ENCODE data around the gene CD300LB. TPM values are rescaled to one million over a fixed set of nuclear protein-coding genes. Genes with fewer than 3 reads are reported as not detected.

Gene CD300LB
- total RNA-seq, 1 donor from 2014 or later = not detected

GRCh38 chr17:74544991-74545842 lies 13.9 kb upstream of the CD300LB start:
- Mint-ChIP-seq H3K9me3 (no peaks in the 10 kb centered on the region), H3K4me3 (no peak overlapping the region), H3K27me3 (ENCODE audit: insufficient read depth) (no peaks in the 10 kb centered on the region), H3K36me3 (ENCODE audit: low read depth) (no peaks in the 10 kb centered on the region), H3K4me1 (ENCODE audit: low read depth) (peaks cover 20% of the 10 kb centered on the region), H3K27ac (no peak overlapping the region)
- intact Hi-C loops (cut with micrococcal nuclease) = no loop called here
- DNase-seq (ENCODE audit: low spot score) = no peak

- intact Hi-C loops (cut with micrococcal nuclease) = no loop called here
- Mint-ChIP-seq H3K36me3 (ENCODE audit: low read depth) (no peaks in the 10 kb centered on the region), H3K4me1 (ENCODE audit: low read depth) (peaks cover 20% of the 10 kb centered on the region), H3K27me3 (ENCODE audit: insufficient read depth) (peaks cover 5% of the 10 kb centered on the region), H3K9me3 (no peaks in the 10 kb centered on the region), H3K27ac (no peak overlapping the region), H3K4me3 (no peak overlapping the region)
- no peak for DNase-seq (ENCODE audit: low spot score)
Measured at GRCh38 chr17:74543891-74544760, 12.9 kb upstream of the CD300LB start.

DNA sequence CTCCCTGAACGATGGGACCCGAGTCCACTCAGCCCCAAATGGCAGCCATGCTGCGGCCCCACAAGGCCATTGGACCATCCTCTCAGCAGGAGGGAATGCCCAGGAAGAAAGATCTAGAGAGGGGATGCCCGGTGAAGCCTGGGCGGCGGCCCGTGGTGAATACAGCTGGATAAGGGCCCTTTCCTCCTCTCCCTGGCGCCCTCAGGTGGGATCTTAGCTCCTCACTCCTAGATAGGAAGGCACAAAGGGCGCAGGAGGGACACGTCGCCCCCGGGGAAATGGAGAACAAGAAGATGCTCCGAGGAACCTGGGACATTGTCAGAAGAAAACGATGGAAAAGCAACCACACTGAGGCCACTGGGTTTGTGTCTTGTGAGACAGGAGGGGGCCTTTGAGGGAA lies 12.1 kb upstream of the CD300LB start:
- H3K4me1 Mint-ChIP-seq (ENCODE audit: low read depth) = peaks cover 16% of the 10 kb centered on the region
- H3K27me3 Mint-ChIP-seq (ENCODE audit: insufficient read depth) = peaks cover 6% of the 10 kb centered on the region
- H3K9me3 Mint-ChIP-seq = no peaks in the 10 kb centered on the region
- intact Hi-C loops (cut with micrococcal nuclease) = no loop called here
- no peak for DNase-seq (ENCODE audit: low spot score)
- no peak overlapping the region for H3K4me3 Mint-ChIP-seq
- no peak overlapping the region for H3K27ac Mint-ChIP-seq
- no peaks in the 10 kb centered on the region for H3K36me3 Mint-ChIP-seq (ENCODE audit: low read depth)

DNA sequence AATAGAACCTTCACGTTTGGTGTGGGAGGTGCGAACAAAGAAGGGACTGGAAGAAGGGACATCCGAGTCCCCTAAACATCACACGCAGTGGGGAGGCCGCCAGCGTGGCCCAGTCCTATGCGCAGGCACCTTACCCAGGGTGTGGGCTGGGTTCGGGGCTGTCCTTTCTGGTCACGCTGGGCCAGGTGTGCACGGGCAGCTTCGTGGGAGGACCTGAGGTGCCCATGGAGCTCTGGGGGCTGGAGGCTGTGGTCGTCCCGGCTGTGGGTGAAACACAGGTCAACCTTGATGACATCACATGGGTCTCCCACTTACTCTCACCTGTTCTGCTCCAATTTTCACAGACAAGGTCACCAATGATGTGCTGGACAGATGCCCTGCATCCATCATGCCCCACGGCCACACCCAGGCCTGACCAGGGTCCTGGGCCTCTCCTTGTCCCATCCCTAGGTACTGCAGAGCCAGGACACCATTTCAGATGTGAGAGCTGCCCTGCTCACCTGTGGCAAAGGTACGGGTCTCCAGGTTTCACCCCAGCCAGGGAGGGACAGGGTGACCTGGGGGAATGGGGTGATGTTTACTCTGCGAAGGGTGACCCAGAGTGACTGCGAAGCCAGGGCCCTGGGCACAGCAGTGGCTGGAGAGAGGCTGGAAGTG lies 11.6 kb upstream of the CD300LB start:
- Mint-ChIP-seq H3K27me3 (ENCODE audit: insufficient read depth) (peaks cover 10% of the 10 kb centered on the region), H3K9me3 (no peaks in the 10 kb centered on the region), H3K27ac (no peak overlapping the region), H3K36me3 (ENCODE audit: low read depth) (no peaks in the 10 kb centered on the region), H3K4me3 (no peak overlapping the region), H3K4me1 (ENCODE audit: low read depth) (peaks cover 11% of the 10 kb centered on the region)
- DNase-seq (ENCODE audit: low spot score) = no peak
- intact Hi-C loops (cut with micrococcal nuclease) = no loop called here

- H3K27me3 Mint-ChIP-seq (ENCODE audit: insufficient read depth) = peaks cover 14% of the 10 kb centered on the region
- peaks cover 4% of the 10 kb centered on the region for H3K4me1 Mint-ChIP-seq (ENCODE audit: low read depth)
- H3K4me3 Mint-ChIP-seq = no peak overlapping the region
- no peaks in the 10 kb centered on the region for H3K9me3 Mint-ChIP-seq
- DNase-seq (ENCODE audit: low spot score) = no peak
- no peak overlapping the region for H3K27ac Mint-ChIP-seq
- no peaks in the 10 kb centered on the region for H3K36me3 Mint-ChIP-seq (ENCODE audit: low read depth)
- intact Hi-C loops (cut with micrococcal nuclease) = no loop called here
Measured at GRCh38 chr17:74542166-74542565, 10.9 kb upstream of the CD300LB start.

GRCh38 chr17:74541176-74542111 lies 10.2 kb upstream of the CD300LB start:
- H3K4me1 Mint-ChIP-seq (ENCODE audit: low read depth) = no peaks in the 10 kb centered on the region

DNA sequence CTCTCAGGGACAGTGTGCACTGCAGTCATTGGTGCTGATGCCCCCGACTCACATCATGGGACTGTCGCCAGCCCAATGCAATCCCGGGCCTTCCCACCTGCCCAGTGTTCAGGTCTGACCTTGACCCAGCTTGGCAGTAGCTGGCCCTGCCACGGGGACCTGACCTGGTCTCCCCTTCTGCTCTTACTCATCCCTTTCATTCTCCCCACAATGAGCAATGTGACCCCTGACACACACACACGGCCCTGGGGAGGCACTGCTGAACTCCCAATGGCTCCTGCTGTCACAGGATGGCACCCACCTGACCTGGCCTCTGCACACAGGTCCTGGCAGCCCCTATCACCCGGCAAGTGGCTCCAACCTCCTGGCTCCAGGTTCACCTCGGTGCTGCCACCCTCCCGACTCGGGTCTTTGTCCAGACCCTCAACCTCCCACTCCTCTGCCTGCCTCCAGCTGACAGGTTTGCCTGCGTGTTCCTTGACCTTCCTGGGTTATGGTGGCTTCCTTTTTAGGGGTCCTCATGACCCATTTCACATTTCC lies 8.1 kb upstream of the CD300LB start:
- no peaks in the 10 kb centered on the region for H3K36me3 Mint-ChIP-seq (ENCODE audit: low read depth)
- DNase-seq (ENCODE audit: low spot score) = no peak
- intact Hi-C loops (cut with micrococcal nuclease) = no loop called here
- no peaks in the 10 kb centered on the region for H3K4me1 Mint-ChIP-seq (ENCODE audit: low read depth)
- no peaks in the 10 kb centered on the region for H3K9me3 Mint-ChIP-seq
- H3K27ac Mint-ChIP-seq = no peak overlapping the region
- peaks cover 26% of the 10 kb centered on the region for H3K27me3 Mint-ChIP-seq (ENCODE audit: insufficient read depth)
- H3K4me3 Mint-ChIP-seq = no peak overlapping the region

More at GRCh38 chr17:74541176-74542111, 10.2 kb upstream of the CD300LB start:
- no peak overlapping the region for H3K4me3 Mint-ChIP-seq
- no peaks in the 10 kb centered on the region for H3K9me3 Mint-ChIP-seq
- H3K27me3 Mint-ChIP-seq (ENCODE audit: insufficient read depth) = peaks cover 20% of the 10 kb centered on the region
- H3K36me3 Mint-ChIP-seq (ENCODE audit: low read depth) = no peaks in the 10 kb centered on the region
- no peak for DNase-seq (ENCODE audit: low spot score)
- intact Hi-C loops (cut with micrococcal nuclease) = no loop called here
- H3K27ac Mint-ChIP-seq = no peak overlapping the region

GRCh38 chr17:74536890-74537289 lies 5.6 kb upstream of the CD300LB start:
- H3K36me3 Mint-ChIP-seq (ENCODE audit: low read depth) = no peaks in the 10 kb centered on the region
- H3K27me3 Mint-ChIP-seq (ENCODE audit: insufficient read depth) = peaks cover 43% of the 10 kb centered on the region
- DNase-seq (ENCODE audit: low spot score) = no peak
- peaks cover 6% of the 10 kb centered on the region for H3K4me1 Mint-ChIP-seq (ENCODE audit: low read depth)
- no peak overlapping the region for H3K27ac Mint-ChIP-seq
- intact Hi-C loops (cut with micrococcal nuclease) = no loop called here
- H3K4me3 Mint-ChIP-seq = no peak overlapping the region
- no peaks in the 10 kb centered on the region for H3K9me3 Mint-ChIP-seq

DNA sequence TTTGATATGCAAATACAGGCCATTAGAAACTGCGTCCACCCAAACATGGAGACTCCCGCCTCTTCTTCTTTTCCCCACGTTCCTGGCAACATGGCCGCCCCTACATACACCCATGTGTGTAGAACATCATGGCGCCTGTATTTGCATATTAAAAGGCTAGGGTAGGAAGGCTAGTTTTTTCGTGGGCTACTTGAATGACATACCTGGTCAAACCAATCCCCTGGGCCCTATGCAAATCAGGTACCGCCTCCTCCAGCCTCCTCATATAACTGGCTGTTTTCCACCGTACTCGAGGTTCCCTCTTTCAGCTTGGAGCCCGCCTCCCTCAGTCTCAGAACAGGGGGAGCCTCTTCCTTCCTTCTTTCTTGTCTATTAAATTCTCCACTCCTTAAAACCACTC lies 840 bp upstream of the CD300LB start:
- Mint-ChIP-seq H3K9me3 (no peaks in the 10 kb centered on the region), H3K27me3 (ENCODE audit: insufficient read depth) (peaks cover 40% of the 10 kb centered on the region), H3K4me1 (ENCODE audit: low read depth) (peaks cover 6% of the 10 kb centered on the region)

GRCh38 chr17:74530831-74531150 lies 484 bp downstream of the CD300LB start:
- Mint-ChIP-seq H3K36me3 (ENCODE audit: low read depth) (no peaks in the 10 kb centered on the region), H3K9me3 (no peaks in the 10 kb centered on the region), H3K4me1 (ENCODE audit: low read depth) (peaks cover 6% of the 10 kb centered on the region), H3K27me3 (ENCODE audit: insufficient read depth) (peaks cover 34% of the 10 kb centered on the region), H3K27ac (no peak overlapping the region), H3K4me3 (no peak overlapping the region)
- intact Hi-C loops (cut with micrococcal nuclease) = loop anchor here (5.0 kb wide), 2 partner anchors 93 to 318 kb away; partner anchors contain the start of gene TTYH2
- DNase-seq (ENCODE audit: low spot score) = no peak

More for the DNA sequence above, 840 bp upstream of the CD300LB start:
- no peak overlapping the region for H3K27ac Mint-ChIP-seq
- H3K4me3 Mint-ChIP-seq = no peak overlapping the region
- intact Hi-C loops (cut with micrococcal nuclease) = loop anchor here (5.0 kb wide), 2 partner anchors 95 to 320 kb away; partner anchors contain the start of gene TTYH2
- no peak for DNase-seq (ENCODE audit: low spot score)
- H3K36me3 Mint-ChIP-seq (ENCODE audit: low read depth) = no peaks in the 10 kb centered on the region

DNA sequence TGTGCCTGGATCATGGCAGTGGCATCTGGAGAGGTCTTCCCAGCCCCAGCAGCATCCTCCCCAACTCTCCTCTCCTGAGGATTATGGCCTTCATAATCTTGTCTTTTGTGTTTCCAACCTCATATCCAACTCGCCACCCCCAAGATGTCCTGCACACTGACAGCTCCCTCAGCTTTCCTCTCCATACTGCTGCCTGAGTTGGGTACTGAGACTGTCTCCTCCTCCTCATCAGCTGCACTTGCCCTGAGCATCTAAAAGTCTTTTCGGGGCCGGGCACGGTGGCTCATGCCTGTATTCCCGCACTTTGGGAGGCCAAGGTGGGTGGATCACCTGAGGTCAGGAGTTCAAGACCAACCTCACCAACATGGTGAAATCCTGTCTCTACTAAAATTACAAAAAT lies 2.0 kb downstream of the CD300LB start:
- peaks cover 6% of the 10 kb centered on the region for H3K4me1 Mint-ChIP-seq (ENCODE audit: low read depth)
- no peaks in the 10 kb centered on the region for H3K9me3 Mint-ChIP-seq
- no peak overlapping the region for H3K27ac Mint-ChIP-seq
- intact Hi-C loops (cut with micrococcal nuclease) = no loop called here
- H3K4me3 Mint-ChIP-seq = no peak overlapping the region
- DNase-seq (ENCODE audit: low spot score) = no peak
- no peaks in the 10 kb centered on the region for H3K36me3 Mint-ChIP-seq (ENCODE audit: low read depth)
- peaks cover 33% of the 10 kb centered on the region for H3K27me3 Mint-ChIP-seq (ENCODE audit: insufficient read depth)

Data from activated T-helper 1 cell treated with anti-CD3 and anti-CD28 coated beads, Interleukin-12 subunit alpha, Interleukin-12 subunit beta, Interleukin-2, Interleukin-4 antibody, amounts not matched to agents 30 ng/mL and 10 ng/mL and 1 ng/mL, durations not matched to agents 14 hours and 24 hours and 36 hours (primary cell).